ENCODE measurements around the gene NKIRAS1.
"Not testable (repeated sequence)": the region's sequence is repeated elsewhere in the genome, so short reads cannot be mapped to it uniquely, and the experiment has no call there.

Gene NKIRAS1

GRCh38 chr3:23938688-23939087, 21.9 kb upstream of the NKIRAS1 start:
- no peak for DNase-seq

DNA sequence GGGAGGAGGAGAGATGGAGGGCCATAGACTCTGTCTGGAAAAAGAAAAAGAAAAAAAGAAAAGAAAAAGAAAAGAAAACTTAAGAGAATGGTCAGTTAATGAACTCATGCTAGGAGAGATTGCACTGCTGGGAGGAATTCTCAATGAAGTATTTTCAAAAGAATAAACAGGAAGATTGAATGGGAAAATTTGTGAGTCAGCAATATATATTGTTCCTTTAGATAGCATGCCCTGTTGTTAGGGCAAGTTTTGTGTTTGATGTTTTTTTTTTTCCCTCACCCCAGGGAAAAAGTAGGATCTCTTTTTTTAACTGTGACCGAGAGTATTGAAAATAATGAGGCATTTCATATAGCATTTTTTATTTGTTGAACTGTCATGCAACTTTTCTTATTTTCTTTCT, 20.5 kb upstream of the NKIRAS1 start:
- DNase-seq = no peak

DNA sequence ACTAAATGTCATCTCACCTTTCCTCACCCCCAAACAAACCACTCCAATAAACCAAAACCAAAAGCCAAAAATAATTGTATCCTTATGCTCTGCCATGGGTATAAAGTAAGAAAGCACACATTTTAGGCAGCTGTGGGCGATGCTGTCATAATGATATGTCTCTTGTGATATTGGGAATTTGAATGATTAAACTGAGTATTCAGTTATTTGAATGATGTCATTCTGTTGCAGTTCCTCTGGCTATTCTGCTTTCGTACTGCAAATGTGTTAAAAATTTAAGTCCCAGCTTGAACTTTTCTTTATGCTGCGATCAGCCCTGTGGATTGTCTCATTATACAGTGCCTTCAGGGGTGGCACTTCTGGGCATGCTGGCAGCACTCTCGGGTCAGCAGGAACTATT, 17.5 kb upstream of the NKIRAS1 start:
- DNase-seq = no peak

DNA sequence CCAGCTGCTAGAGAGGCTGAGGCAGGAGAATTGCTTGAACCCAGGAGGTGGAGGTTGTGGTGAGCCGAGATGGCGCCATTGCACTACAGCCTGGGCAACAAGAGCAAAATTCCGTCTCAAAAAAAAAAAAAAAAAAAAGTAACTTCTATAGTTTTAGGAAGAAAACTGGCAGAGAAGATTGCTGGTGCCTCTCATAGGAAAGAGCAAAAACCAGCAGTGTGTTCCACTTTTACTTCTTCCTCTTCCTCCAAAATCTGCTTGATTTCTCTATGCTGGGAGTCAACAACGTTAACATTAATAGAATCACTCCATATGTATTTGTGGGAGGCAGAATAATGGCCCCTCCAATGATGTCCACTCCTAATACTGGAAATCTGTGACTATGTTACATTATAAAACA, 15.8 kb upstream of the NKIRAS1 start:
- DNase-seq = no peak

GRCh38 chr3:23931597-23931996, 14.8 kb upstream of the NKIRAS1 start:
- DNase-seq = no peak

DNA sequence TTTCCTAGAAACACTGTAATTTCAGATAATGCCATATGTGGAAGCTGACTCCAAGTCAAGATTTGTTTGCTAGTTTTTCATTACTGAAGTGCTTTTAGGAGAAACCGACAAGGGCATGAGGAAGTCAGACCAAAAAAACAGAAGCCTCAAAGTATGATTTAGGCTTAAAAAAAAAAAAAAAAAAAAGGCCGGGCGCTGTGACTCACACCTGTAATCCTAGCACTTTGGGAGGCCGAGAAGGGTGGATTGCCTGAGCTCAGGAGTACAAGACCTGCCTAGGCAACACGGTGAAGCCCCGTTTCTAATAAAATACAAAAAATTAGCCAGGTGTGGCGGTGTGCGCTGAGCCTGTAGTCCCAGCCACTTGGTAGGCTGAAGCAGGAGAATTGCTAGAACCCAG, 11.7 kb upstream of the NKIRAS1 start:
- DNase-seq = no peak

DNA sequence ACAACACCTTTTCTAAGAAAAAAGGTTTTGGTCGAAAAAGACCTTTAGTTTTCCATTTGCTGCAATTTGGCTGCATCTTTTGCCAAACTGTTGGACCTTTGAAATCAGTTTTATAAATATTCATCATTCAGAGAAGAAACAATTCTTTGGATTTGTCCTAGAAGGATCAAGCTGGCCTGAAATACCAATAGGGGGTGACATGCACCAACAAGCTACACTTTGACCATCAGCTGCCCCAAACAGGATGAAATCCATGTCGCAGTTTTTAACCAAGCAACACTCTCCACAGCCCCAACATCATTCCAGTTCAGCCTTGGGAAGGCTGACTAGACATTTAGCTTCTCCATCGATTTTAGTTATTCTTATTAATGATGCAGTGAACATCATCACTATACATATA, 9.9 kb upstream of the NKIRAS1 start:
- no peak for DNase-seq

- DNase-seq = no peak
Measured at GRCh38 chr3:23926246-23926645, 9.5 kb upstream of the NKIRAS1 start.

DNA sequence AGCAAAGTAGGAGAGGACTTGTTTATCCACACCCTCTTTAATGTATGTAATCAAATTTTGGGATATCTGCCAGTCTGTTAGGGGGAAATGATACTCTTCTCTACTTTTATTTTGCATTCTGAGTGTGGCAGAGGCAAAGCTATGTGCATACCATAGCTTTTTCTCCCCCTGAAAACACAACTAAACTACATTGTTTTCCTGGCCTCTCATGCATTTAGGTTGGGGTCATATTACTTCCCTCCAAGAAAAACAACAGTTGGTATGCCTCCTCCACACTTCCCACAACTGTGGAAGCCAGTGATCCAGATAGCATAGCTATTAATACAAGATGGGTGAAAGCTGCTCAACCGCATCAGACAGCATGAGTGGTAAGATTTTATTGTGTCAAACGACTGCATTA, 7.0 kb upstream of the NKIRAS1 start:
- DNase-seq = no peak

- no peak for DNase-seq
Measured at GRCh38 chr3:23921052-23921511, 4.3 kb upstream of the NKIRAS1 start.

- DNase-seq = no peak
Measured at GRCh38 chr3:23920151-23920655, 3.4 kb upstream of the NKIRAS1 start.

DNA sequence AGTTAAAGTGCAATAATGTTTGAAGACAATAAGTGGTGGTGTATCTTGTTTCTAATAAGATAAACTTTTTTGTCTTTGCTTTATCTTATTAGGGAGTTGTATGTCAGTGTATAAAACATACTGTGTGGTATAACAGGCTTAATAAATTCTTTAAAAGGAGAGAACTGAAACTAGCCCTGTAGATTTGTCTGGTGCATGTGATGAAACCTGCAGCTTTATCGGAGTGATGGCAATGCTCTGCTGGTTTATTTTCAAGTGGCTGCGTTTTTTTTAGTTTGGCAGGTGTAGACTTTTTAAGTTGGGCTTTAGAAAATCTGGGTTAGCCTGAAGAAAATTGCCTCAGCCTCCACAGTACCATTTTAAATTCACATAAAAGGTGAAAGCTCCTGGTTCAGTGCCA, 2.8 kb upstream of the NKIRAS1 start:
- no peak for DNase-seq

GRCh38 chr3:23918331-23918730, 1.5 kb upstream of the NKIRAS1 start:
- not testable (repeated sequence) for DNase-seq

DNA sequence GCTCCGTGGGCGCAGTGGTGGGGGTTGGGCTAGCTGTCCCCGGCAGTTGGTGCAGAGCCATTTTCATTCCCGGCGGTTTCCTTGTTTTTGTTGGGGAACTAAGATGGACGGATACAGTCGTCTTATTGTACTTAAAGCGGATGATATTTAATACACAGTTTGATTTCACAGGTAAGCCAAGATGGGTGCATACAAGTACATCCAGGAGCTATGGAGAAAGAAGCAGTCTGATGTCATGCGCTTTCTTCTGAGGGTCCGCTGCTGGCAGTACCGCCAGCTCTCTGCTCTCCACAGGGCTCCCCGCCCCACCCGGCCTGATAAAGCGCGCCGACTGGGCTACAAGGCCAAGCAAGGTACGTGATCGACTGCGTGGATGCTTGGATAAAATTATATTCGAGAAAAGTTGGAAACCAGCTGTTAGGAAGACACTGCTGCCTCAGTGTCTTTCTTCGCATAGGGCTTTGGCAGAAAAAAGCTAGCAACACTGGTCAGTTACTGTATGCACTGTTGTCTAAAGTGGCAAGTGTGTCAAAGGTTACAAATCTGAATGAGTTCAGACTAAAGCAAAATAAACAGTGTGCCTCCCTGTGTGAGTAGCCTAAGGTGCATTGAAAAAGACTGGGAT, 1.0 kb upstream of the NKIRAS1 start:
- not testable (repeated sequence) for DNase-seq

- DNase-seq = no peak
Measured at GRCh38 chr3:23916152-23916885, 471 bp downstream of the NKIRAS1 start.

DNA sequence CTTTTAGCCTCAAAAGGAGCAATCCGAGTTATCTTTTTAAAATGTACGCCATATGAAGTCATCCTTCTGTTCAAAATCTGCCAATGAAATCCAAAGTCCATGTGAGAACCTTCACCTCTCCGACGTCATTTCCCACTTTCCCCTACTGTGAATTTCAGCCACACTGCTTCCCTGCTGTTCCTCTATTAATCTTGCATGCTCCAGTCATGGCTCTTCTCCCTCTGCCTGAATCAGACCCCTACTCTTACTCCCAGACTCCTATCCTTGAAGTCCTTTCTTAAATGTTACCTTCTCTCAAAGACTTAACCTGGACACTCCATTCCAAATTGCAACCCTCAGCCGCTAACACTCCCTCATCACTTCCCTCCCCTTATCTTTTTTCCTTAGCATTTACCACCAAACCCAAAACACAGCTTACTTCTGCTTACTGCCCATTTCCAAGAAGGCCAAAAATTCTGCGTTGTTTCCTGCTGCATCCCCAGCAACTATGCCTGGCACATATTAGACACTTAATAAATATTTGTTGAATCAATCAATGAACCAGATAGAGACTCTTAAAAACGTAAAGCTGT, 1.2 kb downstream of the NKIRAS1 start:
- DNase-seq = no peak

- no peak for DNase-seq
Measured at GRCh38 chr3:23913873-23914743, 2.7 kb downstream of the NKIRAS1 start.

DNA sequence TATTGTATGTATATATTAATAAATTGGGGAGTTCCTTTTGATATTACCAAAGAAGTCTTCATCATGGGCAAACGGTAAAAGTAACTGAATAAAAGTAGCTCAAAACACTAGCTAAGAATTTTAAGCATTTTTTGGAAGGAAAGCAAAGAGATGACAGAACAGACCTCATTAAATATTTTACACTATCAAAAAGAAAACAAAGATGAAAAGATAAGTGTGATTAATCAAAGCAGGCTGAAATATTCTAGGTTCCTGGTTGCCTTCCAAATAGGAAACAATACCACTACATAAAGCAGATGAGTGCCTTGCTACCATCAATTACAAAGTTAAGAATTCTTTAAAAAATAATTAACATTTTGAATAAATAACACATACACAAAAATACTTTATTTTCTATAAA, 3.6 kb downstream of the NKIRAS1 start:
- DNase-seq = no peak

DNA sequence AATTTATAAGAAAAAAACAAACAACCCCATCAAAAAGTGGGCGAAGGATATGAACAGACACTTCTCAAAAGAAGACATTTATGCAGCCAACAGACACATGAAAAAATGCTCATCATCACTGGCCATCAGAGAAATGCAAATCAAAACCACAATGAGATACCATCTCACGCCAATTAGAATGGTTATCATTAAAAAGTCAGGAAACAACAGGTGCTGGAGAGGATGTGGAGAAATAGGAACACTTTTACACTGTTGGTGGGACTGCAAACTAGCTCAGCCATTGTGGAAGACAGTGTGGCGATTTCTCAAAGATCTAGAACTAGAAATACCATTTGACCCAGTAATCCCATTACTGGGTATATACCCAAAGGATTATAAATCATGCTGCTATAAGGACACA, 4.5 kb downstream of the NKIRAS1 start:
- not testable (repeated sequence) for DNase-seq

- DNase-seq = no peak
Measured at GRCh38 chr3:23911397-23911796, 5.4 kb downstream of the NKIRAS1 start.

DNA sequence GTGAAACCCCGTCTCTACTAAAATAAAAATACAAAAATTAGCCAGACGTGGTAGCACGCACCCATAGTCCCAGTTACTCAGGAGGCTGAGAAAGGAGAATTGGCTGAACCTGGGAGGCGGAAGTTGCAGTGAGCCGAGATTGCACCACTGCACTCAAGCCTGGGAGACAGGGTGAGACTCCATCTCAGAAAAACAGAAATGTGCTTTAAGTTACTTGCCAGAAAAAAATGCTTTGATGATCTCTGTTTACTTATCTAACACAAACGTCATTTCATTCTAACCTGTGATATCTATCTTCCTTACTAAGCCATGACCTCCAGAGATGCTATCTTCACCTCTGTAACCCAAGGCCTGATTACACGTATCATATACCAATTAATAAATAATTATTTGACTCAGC, 7.4 kb downstream of the NKIRAS1 start:
- no peak for DNase-seq

DNA sequence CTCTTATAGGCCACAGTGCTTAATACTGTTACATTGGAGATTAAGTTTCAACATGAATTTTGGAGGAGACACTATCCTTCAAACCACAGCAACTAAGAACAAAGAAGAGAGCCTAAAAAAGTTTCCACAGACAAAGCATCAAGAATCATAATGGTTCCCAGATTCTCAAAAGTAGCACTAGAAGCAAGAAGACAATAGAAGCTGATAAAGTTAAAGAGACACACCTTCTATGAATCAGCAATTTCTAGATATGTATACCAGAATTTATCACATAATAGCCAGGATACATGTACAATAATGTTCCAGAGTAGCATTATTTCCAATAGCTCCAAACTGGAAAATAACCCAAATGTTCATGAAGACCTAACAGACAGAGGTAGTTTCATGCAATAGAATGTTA, 12.2 kb downstream of the NKIRAS1 start:
- DNase-seq = no peak

GRCh38 chr3:23900744-23901143, 16.0 kb downstream of the NKIRAS1 start:
- no peak for DNase-seq
